PFSK-1 (cell line): Measurements from ENCODE around the gene OTUD1.

Experiments used
- FOXP2 ChIP-seq: optimal IDR thresholded peaks from 2 replicates; pipeline ENCODE3; 2011; ENCODE audit warnings: borderline replicate concordance, control low read depth, inconsistent platforms; ENCODE audit not compliant: insufficient read depth; ENCODE audit errors: extremely low read length, extremely low read depth
- POLR2AphosphoS5 ChIP-seq: IDR thresholded peaks from 2 replicates; pipeline ENCODE4 v1.6.1; 2012; ENCODE audit warnings: low read depth, mild to moderate bottlenecking, control low read depth, low read length, moderate library complexity
- SIN3A ChIP-seq: IDR thresholded peaks from 2 replicates; pipeline ENCODE4 v1.6.1; 2012; ENCODE audit warnings: mild to moderate bottlenecking, low read length, moderate library complexity, borderline replicate concordance; ENCODE audit not compliant: insufficient read depth
- TAF1 ChIP-seq: IDR thresholded peaks from 2 replicates; pipeline ENCODE4 v1.6.1; 2012; ENCODE audit warnings: low read length, control low read depth, borderline replicate concordance; ENCODE audit not compliant: insufficient read depth
- TF ChIP-seq, protein P1 (sequence below), 2 experiments: IDR thresholded peaks; 2 replicates each; pipeline versions ENCODE4 v1.6.1 to v1.8.0; 2011 to 2012; ENCODE audit warnings: low read depth in 2 of 2, low read length in 2 of 2, control low read depth in 1 of 2, inconsistent platforms in 1 of 2, mild to moderate bottlenecking in 1 of 2, moderate library complexity in 1 of 2; ENCODE audit not compliant: insufficient read depth in 1 of 2

OTUD1 gene

DNA sequence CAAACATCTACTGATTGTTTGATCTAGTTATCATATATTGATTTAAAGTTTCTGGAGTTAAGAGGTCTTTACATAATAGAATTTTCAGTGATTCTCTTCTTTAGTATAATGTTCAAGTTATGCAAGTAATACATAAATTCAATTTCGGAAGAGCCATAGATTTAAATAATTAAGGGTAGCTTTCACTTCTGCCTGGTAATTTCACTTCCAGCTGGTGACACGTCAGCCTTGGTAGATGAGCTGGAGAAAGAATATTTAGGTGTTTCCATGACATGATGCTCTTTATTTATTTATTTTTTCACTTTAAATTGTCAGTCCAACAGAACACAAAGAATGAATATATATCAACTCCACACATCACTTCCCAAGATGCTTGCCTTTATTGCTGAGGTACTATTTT is 5.2 kb upstream of the OTUD1 start:
- TF ChIP-seq SIN3A (no peak), FOXP2 (no peak), TAF1 (no peak), POLR2AphosphoS5 (no peak)
- TF ChIP-seq, protein P1, sequence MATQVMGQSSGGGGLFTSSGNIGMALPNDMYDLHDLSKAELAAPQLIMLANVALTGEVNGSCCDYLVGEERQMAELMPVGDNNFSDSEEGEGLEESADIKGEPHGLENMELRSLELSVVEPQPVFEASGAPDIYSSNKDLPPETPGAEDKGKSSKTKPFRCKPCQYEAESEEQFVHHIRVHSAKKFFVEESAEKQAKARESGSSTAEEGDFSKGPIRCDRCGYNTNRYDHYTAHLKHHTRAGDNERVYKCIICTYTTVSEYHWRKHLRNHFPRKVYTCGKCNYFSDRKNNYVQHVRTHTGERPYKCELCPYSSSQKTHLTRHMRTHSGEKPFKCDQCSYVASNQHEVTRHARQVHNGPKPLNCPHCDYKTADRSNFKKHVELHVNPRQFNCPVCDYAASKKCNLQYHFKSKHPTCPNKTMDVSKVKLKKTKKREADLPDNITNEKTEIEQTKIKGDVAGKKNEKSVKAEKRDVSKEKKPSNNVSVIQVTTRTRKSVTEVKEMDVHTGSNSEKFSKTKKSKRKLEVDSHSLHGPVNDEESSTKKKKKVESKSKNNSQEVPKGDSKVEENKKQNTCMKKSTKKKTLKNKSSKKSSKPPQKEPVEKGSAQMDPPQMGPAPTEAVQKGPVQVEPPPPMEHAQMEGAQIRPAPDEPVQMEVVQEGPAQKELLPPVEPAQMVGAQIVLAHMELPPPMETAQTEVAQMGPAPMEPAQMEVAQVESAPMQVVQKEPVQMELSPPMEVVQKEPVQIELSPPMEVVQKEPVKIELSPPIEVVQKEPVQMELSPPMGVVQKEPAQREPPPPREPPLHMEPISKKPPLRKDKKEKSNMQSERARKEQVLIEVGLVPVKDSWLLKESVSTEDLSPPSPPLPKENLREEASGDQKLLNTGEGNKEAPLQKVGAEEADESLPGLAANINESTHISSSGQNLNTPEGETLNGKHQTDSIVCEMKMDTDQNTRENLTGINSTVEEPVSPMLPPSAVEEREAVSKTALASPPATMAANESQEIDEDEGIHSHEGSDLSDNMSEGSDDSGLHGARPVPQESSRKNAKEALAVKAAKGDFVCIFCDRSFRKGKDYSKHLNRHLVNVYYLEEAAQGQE (IDR thresholded peaks at IDR 0.05; ENCODE audit: insufficient read depth in 1 of 2, low read depth in 2 of 2, low read length in 2 of 2): no peak

DNA sequence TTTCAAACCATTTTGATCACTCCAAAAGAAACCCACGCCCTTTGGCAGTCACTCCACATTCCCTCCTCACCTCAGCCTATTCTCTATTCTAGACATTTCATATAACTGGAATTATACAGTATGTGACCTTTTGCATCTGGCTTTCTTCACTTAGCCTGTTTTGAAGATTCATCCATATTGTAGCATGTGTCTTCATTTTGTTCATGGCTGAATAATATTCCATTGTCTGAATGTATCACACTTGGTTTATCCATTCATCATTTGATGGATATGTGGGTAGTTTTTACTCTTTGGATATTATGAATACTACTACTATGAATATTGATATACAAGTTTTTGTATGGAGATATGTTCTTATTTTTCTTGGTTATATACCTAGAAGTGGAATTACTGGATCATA is 3.5 kb upstream of the OTUD1 start:
- no peak for TF ChIP-seq POLR2AphosphoS5
- TF ChIP-seq SIN3A: no peak
- TF ChIP-seq TAF1: no peak
- TF ChIP-seq, protein P1 (IDR thresholded peaks at IDR 0.05; ENCODE audit: insufficient read depth in 1 of 2, low read depth in 2 of 2, low read length in 2 of 2): no peak
- no peak for TF ChIP-seq FOXP2

DNA sequence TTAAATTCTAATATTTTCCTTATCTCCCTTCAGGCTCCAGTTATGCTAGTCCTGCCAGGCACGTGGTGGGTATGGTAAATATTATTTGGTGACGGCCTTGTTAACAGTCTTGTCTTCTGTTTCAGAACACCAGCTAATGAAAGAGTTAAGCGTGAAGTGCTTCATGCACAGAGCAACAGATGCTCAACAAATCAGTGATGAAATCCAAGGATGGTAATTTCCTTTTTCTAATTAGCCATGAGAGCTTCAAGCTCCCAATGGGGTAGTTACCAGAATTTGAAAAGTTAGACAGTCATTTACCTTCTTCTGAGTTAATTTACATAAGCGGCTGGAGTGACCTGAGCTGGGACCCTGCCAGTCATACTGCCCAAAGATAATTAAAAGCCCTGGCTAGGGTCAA is 1.9 kb upstream of the OTUD1 start:
- TF ChIP-seq TAF1 (no peak), POLR2AphosphoS5 (no peak), SIN3A (no peak)

DNA sequence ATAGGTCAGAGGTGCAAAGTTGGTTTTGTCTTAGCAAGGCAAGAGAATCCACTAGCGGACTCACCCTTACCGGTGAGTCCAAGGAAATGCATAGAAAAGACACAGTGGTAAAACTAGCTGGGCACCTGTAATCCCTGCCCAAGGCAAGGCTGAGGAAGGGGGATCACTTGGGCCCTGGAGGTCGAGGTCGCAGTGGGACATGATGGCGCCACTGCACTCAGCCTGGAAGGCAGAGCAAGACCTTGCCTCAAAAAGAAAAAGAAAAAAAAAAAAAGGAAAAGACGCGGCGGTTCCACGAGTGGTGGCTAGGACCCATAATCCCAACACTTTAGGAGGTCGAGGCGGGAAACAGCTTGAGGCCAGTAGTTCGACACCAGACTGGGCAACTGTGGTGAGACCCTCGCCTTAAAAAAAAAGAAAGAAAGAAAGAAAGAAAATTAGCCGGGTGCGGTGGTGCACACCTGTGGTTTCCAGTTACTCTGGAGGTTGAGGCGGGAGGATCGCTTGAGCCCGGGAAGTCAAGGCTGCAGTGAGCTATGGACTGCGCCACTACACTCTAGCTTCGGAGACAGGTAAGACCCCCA is 820 bp upstream of the OTUD1 start:
- TF ChIP-seq, protein P1 (IDR thresholded peaks at IDR 0.05; ENCODE audit: insufficient read depth in 1 of 2, low read depth in 2 of 2, low read length in 2 of 2): no peak
- TF ChIP-seq POLR2AphosphoS5 (no peak), SIN3A (no peak), FOXP2 (no peak), TAF1 (no peak)

DNA sequence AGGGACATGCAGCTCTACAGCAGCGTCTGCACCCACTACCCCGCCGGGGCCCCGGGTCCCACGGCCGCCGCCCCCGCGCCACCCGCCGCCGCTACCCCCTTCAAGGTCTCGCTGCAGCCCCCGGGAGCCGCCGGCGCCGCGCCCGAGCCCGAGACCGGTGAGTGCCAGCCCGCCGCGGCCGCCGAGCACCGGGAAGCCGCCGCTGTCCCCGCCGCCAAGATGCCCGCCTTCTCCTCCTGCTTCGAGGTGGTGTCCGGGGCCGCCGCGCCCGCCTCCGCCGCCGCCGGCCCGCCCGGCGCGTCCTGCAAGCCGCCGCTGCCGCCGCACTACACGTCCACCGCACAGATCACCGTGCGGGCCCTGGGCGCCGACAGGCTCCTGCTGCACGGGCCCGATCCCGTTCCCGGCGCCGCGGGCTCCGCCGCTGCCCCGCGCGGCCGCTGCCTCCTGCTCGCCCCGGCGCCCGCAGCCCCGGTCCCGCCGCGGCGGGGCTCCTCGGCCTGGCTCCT is 631 bp downstream of the OTUD1 start:
- TF ChIP-seq POLR2AphosphoS5 (no peak), SIN3A (no peak), FOXP2 (no peak), TAF1 (no peak)
- TF ChIP-seq, protein P1 (IDR thresholded peaks at IDR 0.05; ENCODE audit: insufficient read depth in 1 of 2, low read depth in 2 of 2, low read length in 2 of 2): no peak
